ENCODE results near the gene PRDM9.

- TF ChIP-seq YY1 (IDR thresholded peaks at IDR 0.05; ENCODE audit: insufficient read depth, insufficient read length) (no peak), ZNF274 (IDR thresholded peaks at IDR 0.05; ENCODE audit: low read depth, low read length) (no peak)
Observed at GRCh38 chr5:23484096-23484495, 23.3 kb upstream of the PRDM9 start.

All from NT2/D1 (cell line).